Stimulated activated effector memory CD8-positive, alpha-beta T cell treated with anti-CD3 and anti-CD28 coated beads, Interleukin-12 subunit alpha, Interleukin-12 subunit beta, amount 100 ng/mL, for 72 hours (primary cell): ENCODE measurements around the gene HAP1.
A peak's percentile ranks its signal among the peaks of the same experiment; 100 is the strongest.

ENCODE experiments used
- ATAC-seq: fragments of 150-1000 bp; cut with Tn5 transposase; 2 replicates; pipeline ENCODE4 v1.10.0; 2021
- DNase-seq, 2 donors: peaks; one replicate each; pipeline ENCODE4 v3.0.0; 2021 to 2022; ENCODE audit warnings: low spot score in 2 of 2
- H3K27ac Mint-ChIP-seq: one replicate; pipeline ENCODE4 v1.8.0; 2022; ENCODE audit warnings: mild to moderate bottlenecking, mixed read lengths
- H3K36me3 Mint-ChIP-seq: one replicate; pipeline ENCODE4 v1.8.0; 2022; ENCODE audit warnings: mild to moderate bottlenecking, mixed read lengths
- H3K4me1 Mint-ChIP-seq: one replicate; pipeline ENCODE4 v1.8.0; 2022; ENCODE audit warnings: mixed read lengths
- H3K4me3 Mint-ChIP-seq: one replicate; pipeline ENCODE4 v1.8.0; 2022; ENCODE audit warnings: mild to moderate bottlenecking, mixed read lengths
- H3K9me3 Mint-ChIP-seq: one replicate; pipeline ENCODE4 v1.8.0; 2022; ENCODE audit warnings: mixed read lengths

Gene HAP1

DNA sequence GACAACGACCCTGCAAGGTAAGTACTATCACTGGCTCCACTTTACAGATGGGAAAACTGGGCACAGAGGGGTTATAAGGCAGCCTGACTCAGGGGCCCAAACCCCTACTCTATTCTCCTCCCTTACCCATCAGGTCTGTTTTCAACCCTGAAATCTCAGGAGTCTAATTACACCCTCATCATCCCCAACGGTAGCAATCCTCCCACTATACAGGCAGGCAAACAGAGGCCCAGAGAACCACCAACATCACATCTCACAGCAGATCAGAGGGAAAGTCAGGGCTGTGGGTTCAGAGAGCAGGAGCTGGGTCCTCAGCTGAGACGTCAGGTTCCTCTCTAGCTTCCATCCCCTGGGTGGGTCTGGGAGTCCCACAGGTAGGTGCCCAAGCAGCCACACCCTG, 35.5 kb upstream of the HAP1 start:
- Mint-ChIP-seq H3K27ac (no peak overlapping the region), H3K36me3 (no peaks in the 10 kb centered on the region), H3K9me3 (no peaks in the 10 kb centered on the region), H3K4me3 (no peak overlapping the region), H3K4me1 (peaks cover 5% of the 10 kb centered on the region)
- ATAC-seq: peak; percentile 17
- DNase-seq: no peak

DNA sequence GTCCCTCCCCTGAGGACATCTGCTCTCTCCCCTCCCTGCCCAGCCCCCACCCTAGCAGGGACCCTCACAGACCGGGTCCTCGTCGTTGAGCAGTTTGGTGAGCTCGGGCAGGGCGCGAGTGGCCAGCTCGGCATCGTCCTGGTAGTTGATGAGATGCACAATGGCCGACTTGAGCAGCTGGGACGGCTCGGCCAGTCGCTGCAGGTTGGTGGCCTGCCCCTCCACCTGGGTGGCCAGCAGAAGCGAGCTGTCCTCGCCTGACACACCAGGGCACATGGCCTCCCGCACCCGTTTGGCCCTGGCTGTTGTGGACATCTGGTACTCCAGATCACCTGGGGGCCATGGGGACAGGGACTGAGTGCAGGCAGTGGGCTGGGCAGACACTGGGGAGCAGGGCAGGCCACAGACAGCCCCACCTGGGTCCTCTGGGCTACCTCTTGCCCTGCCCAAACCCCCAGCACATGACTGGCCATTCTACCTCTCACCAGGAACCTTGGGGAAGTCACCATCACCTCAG, 35.0 kb upstream of the HAP1 start:
- no peaks in the 10 kb centered on the region for H3K36me3 Mint-ChIP-seq
- no peak for DNase-seq
- H3K4me3 Mint-ChIP-seq: no peak overlapping the region
- peaks cover 5% of the 10 kb centered on the region for H3K4me1 Mint-ChIP-seq
- ATAC-seq: no peak
- H3K9me3 Mint-ChIP-seq: no peaks in the 10 kb centered on the region
- no peak overlapping the region for H3K27ac Mint-ChIP-seq

DNA sequence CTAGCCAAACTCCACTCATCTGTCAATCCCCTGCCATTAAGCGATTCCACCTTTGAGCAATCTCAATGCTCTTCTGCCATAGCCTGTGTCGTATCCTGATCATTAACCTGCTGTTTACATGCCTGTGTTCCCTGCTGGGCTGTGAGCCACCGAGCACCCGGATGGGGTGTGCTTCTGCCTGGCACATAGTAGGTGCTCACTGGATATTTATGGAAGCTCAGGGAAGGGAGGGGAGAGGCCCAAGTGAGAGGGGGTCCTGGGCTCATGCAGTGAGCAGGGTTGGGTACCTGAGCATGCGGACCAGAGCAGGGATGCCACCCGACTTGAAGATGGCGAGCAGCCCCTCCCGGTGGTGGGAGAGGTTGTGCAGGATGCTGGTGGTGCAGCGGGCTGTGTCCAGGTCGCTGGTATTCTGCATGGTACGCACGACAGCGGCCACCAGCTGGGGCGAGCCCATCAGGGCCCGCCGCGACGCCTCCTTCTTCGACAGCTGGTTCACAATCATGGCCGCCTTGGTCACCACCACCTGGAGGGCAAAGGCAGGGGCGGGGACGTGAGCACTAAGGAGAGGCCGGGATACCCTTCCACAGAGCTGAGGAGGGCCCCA, 34.3 kb upstream of the HAP1 start:
- H3K36me3 Mint-ChIP-seq: no peaks in the 10 kb centered on the region
- no peak for ATAC-seq
- peaks cover 5% of the 10 kb centered on the region for H3K4me1 Mint-ChIP-seq
- no peak for DNase-seq
- no peaks in the 10 kb centered on the region for H3K9me3 Mint-ChIP-seq
- no peak overlapping the region for H3K4me3 Mint-ChIP-seq
- H3K27ac Mint-ChIP-seq: no peak overlapping the region

DNA sequence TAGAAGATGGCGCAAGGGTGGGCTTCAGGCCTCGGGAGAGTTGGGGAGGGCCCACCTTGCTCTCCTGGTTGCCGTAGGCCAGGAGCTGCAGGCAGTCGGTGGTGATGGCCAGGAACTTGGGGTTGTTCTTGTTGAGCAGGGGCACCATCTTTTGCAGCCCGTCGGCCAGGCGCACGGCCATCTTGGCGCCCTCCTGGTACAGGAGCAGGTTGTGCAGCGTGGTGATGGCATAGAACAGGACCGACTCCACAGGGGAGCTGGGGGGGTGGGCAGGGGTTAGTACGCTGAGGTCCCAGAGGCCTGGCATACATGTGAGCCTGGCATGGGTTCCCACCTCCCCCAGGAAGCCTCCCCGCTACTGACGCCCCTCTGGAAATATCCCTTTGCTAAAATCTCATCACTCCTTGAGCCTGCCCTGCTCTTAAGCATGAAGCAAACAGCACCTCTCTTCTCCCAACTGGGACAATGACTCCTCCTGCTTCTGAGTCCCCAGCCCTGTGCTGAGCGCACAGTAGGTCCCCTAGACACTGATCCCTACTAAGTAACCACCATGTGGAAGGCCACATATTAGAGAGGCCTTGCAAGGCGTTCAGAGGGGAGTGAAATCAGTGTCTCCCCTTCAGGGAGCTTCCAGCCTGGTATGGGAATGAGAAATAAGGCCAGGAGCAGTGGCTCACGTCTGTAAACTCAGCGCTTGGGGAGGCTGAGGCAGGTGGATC, 33.0 kb upstream of the HAP1 start:
- no peaks in the 10 kb centered on the region for H3K9me3 Mint-ChIP-seq
- no peak for DNase-seq
- no peak overlapping the region for H3K27ac Mint-ChIP-seq
- no peaks in the 10 kb centered on the region for H3K36me3 Mint-ChIP-seq
- H3K4me1 Mint-ChIP-seq: peaks cover 5% of the 10 kb centered on the region
- no peak overlapping the region for H3K4me3 Mint-ChIP-seq
- no peak for ATAC-seq

DNA sequence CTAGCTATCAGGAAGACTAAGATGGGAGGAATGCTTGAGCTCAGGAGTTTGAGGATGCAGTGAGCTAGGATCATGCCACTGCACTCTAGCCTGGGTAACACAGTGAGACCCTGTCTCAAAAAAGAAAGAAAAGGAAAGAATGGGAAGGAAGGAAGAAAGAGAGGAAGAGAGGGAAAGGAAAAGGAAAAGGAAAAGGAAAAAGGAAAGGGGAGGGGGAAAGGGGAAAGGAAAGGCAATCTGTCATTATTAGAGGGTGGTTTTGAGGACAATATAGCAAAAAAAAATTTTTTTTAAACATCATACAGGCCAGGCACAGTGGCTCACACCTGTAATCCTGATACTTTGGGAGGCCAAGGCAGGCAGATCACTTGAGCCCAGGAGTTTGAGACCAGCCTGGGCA, 31.7 kb upstream of the HAP1 start:
- Mint-ChIP-seq H3K4me3 (no peak overlapping the region), H3K4me1 (no peaks in the 10 kb centered on the region)

DNA sequence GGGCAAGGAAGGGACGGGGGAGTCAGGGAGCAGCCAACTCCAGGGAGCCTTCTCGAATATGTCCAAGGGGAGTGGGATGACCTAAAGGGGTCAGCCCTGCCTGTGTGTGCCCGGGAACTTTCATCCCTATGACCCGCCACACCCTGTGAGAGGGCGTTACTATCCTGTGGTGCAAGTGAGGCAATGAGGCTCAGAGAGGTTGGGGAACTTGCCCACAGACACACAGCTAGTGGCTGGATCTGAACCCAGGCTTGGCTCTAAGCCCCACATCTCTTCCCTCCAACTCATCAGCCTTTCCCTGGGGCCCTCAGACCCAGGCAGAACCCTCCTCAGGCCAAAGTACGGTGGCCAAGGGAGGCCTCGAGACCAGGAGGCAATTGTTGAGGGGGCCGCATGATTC, 28.9 kb upstream of the HAP1 start:
- ATAC-seq (no peak), DNase-seq (no peak)
- no peak overlapping the region for H3K4me3 Mint-ChIP-seq
- no peaks in the 10 kb centered on the region for H3K36me3 Mint-ChIP-seq
- H3K4me1 Mint-ChIP-seq: no peaks in the 10 kb centered on the region
- H3K9me3 Mint-ChIP-seq: no peaks in the 10 kb centered on the region
- no peak overlapping the region for H3K27ac Mint-ChIP-seq

More for the DNA sequence above, 31.7 kb upstream of the HAP1 start:
- DNase-seq (no peak), ATAC-seq (no peak)
- no peaks in the 10 kb centered on the region for H3K9me3 Mint-ChIP-seq
- H3K36me3 Mint-ChIP-seq: no peaks in the 10 kb centered on the region
- no peak overlapping the region for H3K27ac Mint-ChIP-seq

DNA sequence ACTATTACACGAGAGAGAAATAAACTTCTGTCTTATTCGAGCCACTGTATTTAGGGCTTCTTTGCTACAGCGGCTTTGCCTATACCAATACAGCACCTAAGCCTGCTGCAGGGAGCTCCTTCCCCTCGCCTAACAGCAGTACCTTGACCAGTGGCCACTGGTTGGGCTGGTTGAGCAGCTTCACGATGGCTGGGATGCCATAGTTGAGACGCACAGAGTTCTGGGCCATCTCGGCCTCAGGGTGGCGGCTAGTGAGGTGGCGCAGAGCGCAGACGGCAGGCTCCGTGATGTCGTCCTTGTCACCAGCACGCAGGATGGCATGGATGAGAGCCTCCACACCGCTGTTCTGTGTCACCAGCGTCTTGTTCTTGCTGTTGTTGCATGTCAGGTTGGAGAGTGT, 28.4 kb upstream of the HAP1 start:
- no peaks in the 10 kb centered on the region for H3K9me3 Mint-ChIP-seq
- ATAC-seq: no peak
- no peaks in the 10 kb centered on the region for H3K36me3 Mint-ChIP-seq
- H3K4me1 Mint-ChIP-seq: no peaks in the 10 kb centered on the region
- no peak for DNase-seq
- no peak overlapping the region for H3K27ac Mint-ChIP-seq
- no peak overlapping the region for H3K4me3 Mint-ChIP-seq

DNA sequence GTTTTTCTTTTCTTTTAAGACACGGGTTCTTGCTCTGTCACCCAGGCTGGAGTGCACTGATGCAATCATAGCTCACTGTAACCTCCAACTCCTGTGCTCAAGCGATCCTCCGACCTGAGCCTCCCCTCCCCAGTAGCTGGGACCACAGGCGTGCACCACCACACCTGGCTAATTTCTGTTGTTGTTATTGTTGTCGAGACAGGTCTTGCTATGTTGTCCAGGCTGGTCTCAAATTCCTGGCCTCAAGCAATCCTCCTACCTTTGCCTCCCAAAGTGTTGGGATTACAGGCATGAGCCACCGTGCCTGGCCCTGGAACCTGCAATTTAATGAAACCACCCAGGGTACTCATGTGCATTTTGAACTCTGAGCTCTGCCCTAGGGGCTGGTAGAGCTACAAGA, 27.9 kb upstream of the HAP1 start:
- Mint-ChIP-seq H3K4me1 (no peaks in the 10 kb centered on the region), H3K9me3 (no peaks in the 10 kb centered on the region), H3K36me3 (no peaks in the 10 kb centered on the region), H3K4me3 (no peak overlapping the region), H3K27ac (no peak overlapping the region)
- DNase-seq (no peak), ATAC-seq (no peak)

DNA sequence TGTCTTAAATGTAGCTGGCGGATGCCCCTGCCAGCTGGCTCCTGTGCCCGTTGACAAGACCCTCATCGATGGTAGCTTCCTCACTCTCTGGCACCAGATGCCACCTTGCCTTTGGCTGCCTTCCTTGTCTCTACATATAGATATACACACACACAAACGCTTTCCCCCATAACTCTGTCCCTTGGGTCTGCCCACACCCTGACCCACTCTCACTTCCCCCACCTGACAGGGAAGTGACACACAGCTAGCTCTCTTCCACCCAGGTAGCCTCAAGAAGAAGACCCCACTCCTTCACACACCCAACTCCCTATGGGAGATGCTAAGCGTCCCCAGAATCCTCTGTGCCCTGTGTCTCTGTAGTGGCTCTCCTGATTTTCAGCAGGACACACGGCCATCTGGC, 26.4 kb upstream of the HAP1 start:
- H3K36me3 Mint-ChIP-seq: no peaks in the 10 kb centered on the region
- no peak overlapping the region for H3K27ac Mint-ChIP-seq
- no peaks in the 10 kb centered on the region for H3K9me3 Mint-ChIP-seq
- DNase-seq (no peak), ATAC-seq (no peak)
- H3K4me1 Mint-ChIP-seq: no peaks in the 10 kb centered on the region
- no peak overlapping the region for H3K4me3 Mint-ChIP-seq

DNA sequence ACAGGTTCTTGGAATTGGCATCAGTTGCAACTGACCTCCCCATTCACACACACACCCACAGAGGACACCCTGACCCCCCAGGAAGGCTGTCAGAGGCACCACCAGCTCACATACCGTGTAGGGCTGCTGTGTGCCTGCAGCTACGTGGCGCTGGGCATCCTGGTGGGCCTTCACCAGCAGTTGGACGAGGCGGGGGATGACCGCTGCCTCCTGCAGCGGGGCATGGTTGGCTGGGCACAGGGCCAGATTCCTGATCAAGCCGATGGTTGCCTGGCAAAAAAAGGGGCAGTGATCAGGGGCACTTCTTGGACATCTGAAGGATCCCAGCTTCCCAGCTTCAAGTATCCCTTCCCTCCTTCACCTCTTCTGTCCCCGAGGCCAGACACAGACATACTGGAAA, 24.2 kb upstream of the HAP1 start:
- no peak overlapping the region for H3K27ac Mint-ChIP-seq
- no peaks in the 10 kb centered on the region for H3K36me3 Mint-ChIP-seq
- no peak for ATAC-seq
- no peaks in the 10 kb centered on the region for H3K9me3 Mint-ChIP-seq
- no peak overlapping the region for H3K4me3 Mint-ChIP-seq
- DNase-seq: no peak
- no peaks in the 10 kb centered on the region for H3K4me1 Mint-ChIP-seq

DNA sequence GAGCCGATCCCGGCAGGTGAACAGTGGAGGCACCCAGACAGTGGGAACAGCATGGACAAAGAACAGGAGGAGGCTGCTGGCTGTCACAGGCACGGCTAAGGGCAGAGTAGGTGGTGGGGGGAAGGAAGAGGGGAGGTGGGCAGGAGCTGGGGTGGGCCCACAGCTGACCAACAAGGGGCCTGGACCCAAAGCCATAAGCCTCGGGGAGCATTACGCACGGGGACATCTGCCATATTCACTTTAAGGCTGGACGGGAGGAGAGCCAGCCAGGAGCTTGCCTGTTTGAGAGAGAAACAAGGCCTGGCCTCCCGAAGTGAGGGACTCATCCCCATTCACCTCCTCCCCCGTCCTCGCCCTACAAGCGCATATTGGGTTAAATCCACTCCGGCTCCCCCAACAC, 19.6 kb upstream of the HAP1 start:
- Mint-ChIP-seq H3K4me1 (no peaks in the 10 kb centered on the region), H3K27ac (no peak overlapping the region), H3K9me3 (no peaks in the 10 kb centered on the region), H3K4me3 (no peak overlapping the region), H3K36me3 (no peaks in the 10 kb centered on the region)
- ATAC-seq (no peak), DNase-seq (no peak)

DNA sequence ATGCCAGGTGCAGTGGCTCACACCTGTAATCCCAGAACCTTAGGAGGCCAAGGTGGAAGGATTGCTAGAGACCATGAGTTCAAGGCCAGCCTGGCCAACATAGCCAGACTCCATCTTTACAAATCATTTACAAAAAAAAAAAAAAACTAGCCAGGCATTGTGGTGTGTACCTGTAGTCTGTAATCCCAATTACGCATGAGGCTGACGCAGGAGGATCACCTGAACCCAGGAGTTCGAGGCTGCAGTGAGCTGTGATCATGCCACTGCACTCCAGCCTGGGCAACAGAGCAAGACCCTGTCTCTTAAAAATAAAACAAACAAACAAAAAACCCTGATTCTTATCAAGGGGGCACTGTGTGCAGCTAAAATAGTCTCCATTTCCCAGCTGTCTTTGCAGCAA, 16.8 kb upstream of the HAP1 start:
- ATAC-seq (no peak), DNase-seq (no peak)
- Mint-ChIP-seq H3K36me3 (no peaks in the 10 kb centered on the region), H3K9me3 (no peaks in the 10 kb centered on the region), H3K4me1 (no peaks in the 10 kb centered on the region), H3K4me3 (no peak overlapping the region), H3K27ac (no peak overlapping the region)

DNA sequence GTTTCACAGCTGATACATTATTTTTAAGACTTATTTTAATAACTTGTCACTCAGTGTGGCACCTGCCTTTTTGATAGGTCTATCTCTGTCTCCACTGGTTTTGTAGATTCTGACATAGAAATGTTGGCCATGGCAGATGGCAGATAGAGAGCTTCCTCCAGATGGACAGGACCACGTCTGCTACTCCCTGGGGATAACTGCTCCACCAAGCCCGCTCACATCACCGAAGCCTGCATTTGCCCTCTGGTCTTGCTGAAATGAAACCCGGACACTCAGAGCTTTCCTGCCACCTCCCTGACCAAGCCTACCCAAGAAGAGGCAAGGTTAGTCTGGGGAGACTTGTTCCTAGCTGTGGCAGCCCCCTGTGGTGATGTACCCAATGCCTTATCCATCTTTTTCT, 16.4 kb upstream of the HAP1 start:
- no peaks in the 10 kb centered on the region for H3K4me1 Mint-ChIP-seq
- ATAC-seq (no peak), DNase-seq (no peak)
- H3K4me3 Mint-ChIP-seq: no peak overlapping the region
- no peaks in the 10 kb centered on the region for H3K36me3 Mint-ChIP-seq
- no peak overlapping the region for H3K27ac Mint-ChIP-seq
- no peaks in the 10 kb centered on the region for H3K9me3 Mint-ChIP-seq

DNA sequence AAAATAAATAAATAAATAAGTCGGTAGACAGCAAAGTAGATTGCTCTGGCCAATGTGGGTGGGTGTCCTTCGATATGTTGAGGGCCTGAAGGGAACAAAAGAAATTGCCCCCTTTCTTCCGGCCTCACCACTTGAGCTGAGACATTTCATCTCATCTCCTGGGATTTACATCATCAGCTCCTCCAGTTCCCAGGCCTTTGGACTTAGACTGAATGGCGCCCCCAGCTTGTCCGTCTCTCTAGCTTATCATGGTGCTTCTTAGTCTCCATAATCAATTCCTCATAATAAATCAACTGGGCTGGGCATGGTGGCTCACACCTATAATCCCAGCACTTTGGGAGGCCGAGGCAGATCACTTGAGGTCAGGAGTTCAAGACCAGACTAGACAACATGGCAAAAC, 13.8 kb upstream of the HAP1 start:
- Mint-ChIP-seq H3K9me3 (no peaks in the 10 kb centered on the region), H3K4me3 (no peak overlapping the region), H3K4me1 (no peaks in the 10 kb centered on the region), H3K27ac (no peak overlapping the region), H3K36me3 (no peaks in the 10 kb centered on the region)
- DNase-seq: no peak
- no peak for ATAC-seq

DNA sequence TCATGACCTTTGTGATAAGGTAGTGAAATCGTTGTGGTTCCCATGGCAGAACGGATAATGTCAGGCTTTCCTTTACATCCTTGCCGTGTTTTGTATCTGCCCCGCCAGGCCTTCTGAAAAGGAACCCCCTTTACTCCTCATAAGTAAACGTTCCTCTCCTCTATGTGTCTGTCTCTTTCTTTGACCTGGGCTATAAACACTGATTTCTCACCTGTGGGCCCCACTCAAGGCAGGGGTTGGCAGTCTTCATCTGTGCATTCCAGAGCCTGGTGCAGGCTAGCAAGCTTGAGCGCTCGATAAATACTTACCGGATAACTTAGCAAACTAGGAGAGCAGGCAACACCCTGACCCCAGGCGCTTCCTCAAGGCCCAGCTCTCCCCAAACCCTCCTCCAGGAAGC, 7.3 kb upstream of the HAP1 start:
- Mint-ChIP-seq H3K9me3 (no peaks in the 10 kb centered on the region), H3K27ac (no peak overlapping the region), H3K36me3 (no peaks in the 10 kb centered on the region), H3K4me1 (peaks cover 4% of the 10 kb centered on the region), H3K4me3 (no peak overlapping the region)
- no peak for ATAC-seq
- no peak for DNase-seq

DNA sequence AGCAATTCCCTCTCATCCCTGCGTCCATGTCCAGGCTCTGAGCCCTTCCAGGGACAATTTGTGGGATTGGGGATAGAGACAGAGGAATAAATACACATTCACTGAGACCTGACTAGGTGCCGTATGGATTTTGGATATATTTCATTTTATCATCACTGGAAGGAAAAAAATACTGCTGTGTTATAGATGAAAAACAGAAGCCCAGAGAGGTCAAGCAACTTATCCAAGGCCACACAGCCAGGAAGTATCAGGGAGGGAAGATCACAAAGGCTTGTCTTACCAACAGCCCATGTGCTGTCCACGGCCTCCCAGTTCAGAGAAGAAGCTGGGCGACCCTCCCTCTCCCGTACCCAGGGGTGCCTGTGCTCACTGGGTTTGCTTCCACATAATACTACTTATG, 6.1 kb upstream of the HAP1 start:
- DNase-seq: no peak
- no peak for ATAC-seq
- H3K4me1 Mint-ChIP-seq: peaks cover 4% of the 10 kb centered on the region
- peak overlapping the region; percentile 43 for H3K27ac Mint-ChIP-seq
- no peak overlapping the region for H3K4me3 Mint-ChIP-seq
- no peaks in the 10 kb centered on the region for H3K36me3 Mint-ChIP-seq
- H3K9me3 Mint-ChIP-seq: no peaks in the 10 kb centered on the region
